G401 (cell line): Measurements from ENCODE around the gene MAPT. TPM values are rescaled to one million over a fixed set of nuclear protein-coding genes. Genes with fewer than 3 reads are reported as not detected.
"Not testable (repeated sequence)": the region's sequence is repeated elsewhere in the genome, so short reads cannot be mapped to it uniquely, and the experiment has no call there.

ENCODE experiments used
- DNase-seq: peaks from one replicate; pipeline ENCODE4 v3.0.0-alpha.2; 2015; ENCODE audit warnings: low spot score
- in situ Hi-C: cut with HindIII; loops from 2 replicates; pipeline ENCODE4 v1.10.0; 2016; ENCODE audit warnings: low sequenced_read_pairs, mixed read lengths
- total RNA-seq: library from RNA; depleted of rRNA; stranded (reverse); fragments of >200 nt; shearing (Covaris generic); gene quantifications from 2 replicates; pipeline ENCODE4 v1.2.3, GENCODE V29; 2014

The MAPT gene
- total RNA-seq, 1 experiment from 2014 or later, result 0.44 TPM

- in situ Hi-C loops, result loop anchor here (25.0 kb wide), 1 partner anchor 169 kb away; no protein-coding TSS in a partner anchor
- no peak for DNase-seq
Measured at GRCh38 chr17:45855691-45856336, 38.5 kb upstream of the MAPT start.

DNA sequence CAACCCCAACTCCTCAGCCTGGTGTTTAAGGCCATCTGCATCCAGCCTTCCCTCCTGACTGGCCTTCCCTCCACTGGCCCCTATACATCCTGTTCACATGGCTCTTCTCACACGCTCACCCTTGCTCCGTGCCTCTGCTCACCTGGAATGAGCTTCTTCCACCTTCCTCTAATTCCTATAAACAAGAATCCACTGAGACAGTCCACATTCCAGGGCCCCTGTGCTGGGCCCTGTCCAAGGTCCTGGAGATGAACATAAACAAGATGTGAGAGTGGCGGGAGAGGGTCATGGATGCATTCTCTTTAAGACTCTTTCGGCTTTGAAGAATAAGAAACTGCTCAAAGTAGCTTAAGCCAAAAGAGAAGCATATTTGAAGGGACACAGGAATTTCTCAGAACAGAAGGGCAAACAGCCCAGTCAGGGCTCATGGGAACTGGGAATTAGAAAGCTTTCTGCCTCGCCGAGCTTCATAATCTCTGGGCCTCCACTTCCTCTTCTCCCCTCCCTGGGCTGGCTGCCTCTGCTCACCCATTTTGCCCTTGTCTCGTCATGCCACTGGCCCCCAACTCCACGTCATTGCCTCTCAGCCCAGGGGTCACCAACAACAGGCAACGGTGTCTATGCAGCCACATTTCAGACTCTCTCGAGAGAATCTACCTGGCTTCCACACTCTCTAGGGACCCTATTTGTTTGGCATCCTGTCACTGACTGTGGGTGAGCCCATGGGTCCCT is 36.2 kb upstream of the MAPT start:
- in situ Hi-C loops, result loop anchor here (25.0 kb wide), 1 partner anchor 171 kb away; no protein-coding TSS in a partner anchor
- peak; percentile 50 for DNase-seq

DNA sequence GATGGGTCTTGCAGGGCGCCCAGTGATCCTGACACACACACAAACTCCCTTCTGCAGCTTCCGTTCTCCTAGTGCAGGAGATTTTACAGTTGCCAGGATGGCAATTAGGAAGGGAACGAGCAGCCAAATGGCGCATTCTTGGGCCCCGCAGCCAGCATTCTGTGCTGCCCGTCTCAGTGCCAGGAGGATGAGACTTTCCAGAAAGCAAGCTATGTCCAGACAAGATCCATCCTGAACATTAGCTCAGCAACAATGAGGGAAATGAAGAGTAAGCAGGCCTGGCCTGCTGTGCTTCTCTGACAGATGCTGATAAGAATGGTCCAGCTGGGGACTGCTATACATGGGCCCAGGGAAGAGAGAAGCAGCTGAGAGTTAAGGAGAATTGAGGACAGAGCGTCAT is 33.2 kb upstream of the MAPT start:
- DNase-seq, result peak; percentile 96
- in situ Hi-C loops, result loop anchor here (25.0 kb wide), 1 partner anchor 174 kb away; no protein-coding TSS in a partner anchor

DNA sequence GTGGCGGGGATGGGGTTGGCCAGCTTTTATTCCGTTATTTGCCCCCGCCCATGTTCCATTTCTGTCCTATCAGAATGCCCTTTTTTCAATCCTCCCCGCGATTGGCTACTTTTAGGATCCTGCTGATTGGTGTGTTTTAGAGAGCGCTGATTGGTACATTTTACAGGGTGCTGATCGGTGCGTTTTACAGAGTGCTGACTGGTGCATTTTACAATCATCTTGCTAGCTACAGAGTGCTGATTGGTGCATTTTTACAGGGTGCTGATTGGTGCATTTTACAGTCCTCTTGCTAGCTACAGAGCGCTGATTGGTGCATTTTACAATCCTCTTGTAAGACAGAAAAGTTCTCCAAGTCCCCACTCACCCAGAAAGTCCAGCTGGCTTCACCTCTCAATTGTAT is 32.2 kb upstream of the MAPT start:
- not testable (repeated sequence) for DNase-seq
- in situ Hi-C loops, result loop anchor here (25.0 kb wide), 1 partner anchor 175 kb away; no protein-coding TSS in a partner anchor

GRCh38 chr17:45863857-45864654 is 30.3 kb upstream of the MAPT start:
- in situ Hi-C loops, result loop anchor here (25.0 kb wide), 1 partner anchor 177 kb away; no protein-coding TSS in a partner anchor

GRCh38 chr17:45867171-45867570 is 27.2 kb upstream of the MAPT start:
- in situ Hi-C loops, result loop anchor here (25.0 kb wide), 1 partner anchor 180 kb away; no protein-coding TSS in a partner anchor
- no peak for DNase-seq

More at GRCh38 chr17:45863857-45864654, 30.3 kb upstream of the MAPT start:
- no peak for DNase-seq

GRCh38 chr17:45867702-45868101 is 26.7 kb upstream of the MAPT start:
- no peak for DNase-seq
- in situ Hi-C loops, result loop anchor here (25.0 kb wide), 1 partner anchor 180 kb away; no protein-coding TSS in a partner anchor

- DNase-seq, result no peak
- in situ Hi-C loops, result loop anchor here (25.0 kb wide), 1 partner anchor 181 kb away; no protein-coding TSS in a partner anchor
Measured at GRCh38 chr17:45868276-45868675, 26.1 kb upstream of the MAPT start.

GRCh38 chr17:45869676-45870341 is 24.5 kb upstream of the MAPT start:
- in situ Hi-C loops, result loop anchor here (25.0 kb wide), 1 partner anchor 183 kb away; no protein-coding TSS in a partner anchor
- no peak for DNase-seq

DNA sequence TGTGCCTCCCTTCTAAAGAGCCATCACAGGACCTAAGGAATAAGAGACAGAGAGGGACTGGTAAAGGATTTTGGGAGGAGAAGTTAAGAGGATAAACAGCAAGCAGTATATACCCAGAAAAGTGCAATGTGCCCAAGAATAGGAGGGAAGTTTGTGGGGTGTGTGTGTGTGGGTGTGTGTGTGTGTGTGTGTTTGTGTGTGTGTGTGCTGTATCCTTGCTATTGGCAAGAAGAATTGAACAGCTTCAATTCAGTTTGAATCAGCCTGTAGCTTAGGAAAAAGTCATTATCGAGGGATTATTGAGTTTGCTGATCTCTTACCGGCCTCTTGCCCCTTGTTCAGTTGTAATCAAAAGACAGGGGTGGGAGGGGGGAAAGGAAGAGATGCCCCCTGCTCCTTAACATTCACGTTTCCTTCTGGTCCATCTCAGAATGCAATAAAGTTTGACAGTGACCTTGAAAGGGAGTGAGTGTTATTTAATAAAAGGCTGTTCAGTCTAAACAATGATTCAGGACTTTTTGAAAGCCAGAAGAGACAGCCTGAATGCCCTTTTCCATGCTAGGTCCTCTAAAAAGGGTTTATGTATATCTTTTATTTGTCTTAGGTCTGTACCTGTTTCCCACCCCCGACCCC is 23.9 kb upstream of the MAPT start:
- in situ Hi-C loops, result loop anchor here (25.0 kb wide), 1 partner anchor 183 kb away; no protein-coding TSS in a partner anchor

DNA sequence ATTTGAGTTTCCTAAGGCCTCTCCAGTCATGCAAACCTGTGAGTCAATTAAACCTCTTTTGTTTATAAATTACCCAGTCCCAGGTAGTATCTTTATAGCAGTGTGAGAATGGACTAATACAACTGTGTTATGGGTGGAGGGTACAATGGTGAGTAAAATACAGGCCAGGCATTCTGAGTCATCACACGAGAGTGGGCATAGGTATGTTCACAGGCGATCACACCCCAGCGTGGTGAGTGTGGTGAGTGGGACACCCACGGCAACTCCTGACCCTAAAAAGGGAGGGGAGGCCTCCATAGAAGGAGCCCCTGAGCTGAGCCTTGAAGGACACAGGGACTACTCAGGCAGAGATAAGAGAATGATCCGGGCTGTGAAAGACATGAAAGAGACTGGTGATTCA is 22.6 kb upstream of the MAPT start:
- DNase-seq, result no peak
- in situ Hi-C loops, result loop anchor here (25.0 kb wide), 1 partner anchor 184 kb away; no protein-coding TSS in a partner anchor

More for the DNA sequence above, 23.9 kb upstream of the MAPT start:
- no peak for DNase-seq

DNA sequence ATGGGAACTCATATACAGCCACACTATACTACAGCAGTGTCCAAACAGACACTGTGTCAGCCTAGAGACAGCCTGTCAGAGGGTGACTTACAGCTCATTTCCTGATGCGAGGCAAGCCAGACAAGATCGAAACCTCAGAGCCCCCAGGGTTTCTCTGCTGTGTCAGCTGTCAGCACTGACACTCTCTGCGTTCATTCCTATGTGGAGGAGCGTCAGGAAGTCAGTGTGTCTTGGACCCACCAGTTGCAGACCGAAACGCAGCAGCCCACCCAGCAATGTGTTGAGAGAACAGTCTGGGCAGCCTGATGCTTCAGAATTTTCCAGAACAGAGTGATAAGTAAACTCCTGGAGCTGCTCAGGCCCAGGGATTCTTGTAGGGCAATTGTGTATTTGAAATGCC is 20.6 kb upstream of the MAPT start:
- DNase-seq, result no peak
- in situ Hi-C loops, result loop anchor here (25.0 kb wide), 1 partner anchor 186 kb away; no protein-coding TSS in a partner anchor

- no peak for DNase-seq
- in situ Hi-C loops, result loop anchor here (25.0 kb wide), 1 partner anchor 187 kb away; no protein-coding TSS in a partner anchor
Measured at GRCh38 chr17:45874151-45874550, 20.2 kb upstream of the MAPT start.

GRCh38 chr17:45876539-45876938 is 17.8 kb upstream of the MAPT start:
- DNase-seq, result no peak
- in situ Hi-C loops, result no loop called here

- in situ Hi-C loops, result no loop called here
- DNase-seq, result no peak
Measured at GRCh38 chr17:45877467-45877866, 16.9 kb upstream of the MAPT start.

GRCh38 chr17:45883063-45883462 is 11.3 kb upstream of the MAPT start:
- in situ Hi-C loops, result no loop called here
- DNase-seq, result peak; percentile 77

GRCh38 chr17:45886852-45887251 is 7.5 kb upstream of the MAPT start:
- no peak for DNase-seq
- in situ Hi-C loops, result no loop called here

DNA sequence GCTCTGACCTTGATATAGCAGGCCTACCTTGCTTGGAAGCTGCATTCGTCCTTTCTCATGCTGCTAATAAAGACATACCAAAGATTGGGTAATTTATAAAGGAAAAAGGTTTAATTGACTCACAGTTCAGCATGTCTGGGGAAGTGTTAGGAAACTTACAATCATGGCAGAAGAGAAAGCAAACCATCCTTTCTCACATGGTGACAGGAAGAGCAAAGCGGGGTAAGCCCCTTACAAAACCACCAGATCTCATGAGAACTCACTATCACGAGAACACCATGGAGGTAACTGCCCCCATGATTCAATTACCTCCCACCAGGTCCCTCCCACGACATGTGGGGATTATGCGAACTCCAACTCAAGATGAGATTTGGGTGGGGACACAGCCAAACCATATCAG is 6.0 kb upstream of the MAPT start:
- in situ Hi-C loops, result no loop called here
- no peak for DNase-seq
